Activated CD4-positive, CD25-positive, alpha-beta regulatory T cell treated with anti-CD3 and anti-CD28 coated beads, Interleukin-2, amount 50 U/mL, for 72 hours (primary cell): ENCODE data around the gene CCDC89.

Experiments
- DNase-seq: peaks from one replicate; pipeline ENCODE4 v3.0.0; 2021

CCDC89 gene

DNA sequence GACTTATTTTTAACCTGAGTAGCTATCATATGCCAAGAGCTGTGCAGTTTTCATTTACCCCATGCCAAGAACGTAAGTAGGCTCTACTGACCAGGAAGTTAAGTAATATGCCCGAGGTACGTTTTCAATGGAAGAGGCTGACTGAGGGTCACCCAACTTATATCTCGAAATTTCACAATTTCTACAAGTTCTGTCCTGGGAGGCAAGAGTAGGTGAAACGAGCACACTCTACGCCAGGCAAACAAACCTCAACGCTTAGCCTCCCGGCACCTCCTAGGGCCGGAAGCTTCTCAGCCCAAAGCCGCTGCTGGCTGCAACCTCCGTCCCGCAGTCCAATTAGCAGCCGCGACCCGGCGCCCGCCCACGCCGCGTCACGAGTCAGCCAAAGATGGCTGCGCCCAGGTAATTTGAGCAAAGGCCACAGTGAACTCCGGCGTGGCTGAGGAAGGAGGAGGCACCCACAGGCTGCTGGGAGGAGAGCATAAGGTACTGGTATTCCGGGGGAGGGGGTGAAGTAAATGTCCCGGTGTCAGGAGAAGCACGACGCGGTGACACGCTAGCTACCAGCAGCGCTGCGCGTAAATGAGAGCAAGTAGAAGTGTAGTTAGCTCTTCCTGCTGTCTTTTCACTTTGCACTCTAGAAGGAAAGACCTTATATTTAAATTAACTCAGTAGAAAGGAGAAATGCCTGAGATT is 38.2 kb downstream of the CCDC89 start, which contains the start of gene TMEM126A:
TSS of gene TMEM126A (plus strand) at position 364 of the 696 bp plus-strand sequence. CDS start 2,289 bp downstream, outside the sequence.
- DNase-seq, result peak; percentile 90

DNA sequence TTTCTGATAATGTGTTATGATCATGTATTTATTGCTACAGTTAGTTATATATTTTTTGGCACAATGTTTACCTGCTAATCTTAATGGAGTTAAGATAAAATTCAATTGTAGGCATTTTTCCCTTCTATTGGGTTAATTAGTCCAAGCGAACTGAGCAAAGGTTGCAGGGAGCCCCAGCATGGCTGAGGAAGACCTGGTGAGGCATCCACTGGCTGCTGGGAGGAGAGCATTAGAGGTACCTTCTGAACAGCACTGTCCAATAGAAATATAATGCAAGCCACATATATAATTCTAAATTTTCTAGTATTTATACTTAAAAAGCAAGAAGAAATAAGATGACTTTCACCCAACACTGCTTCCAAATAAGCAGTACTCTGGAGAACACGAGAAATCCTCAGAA is 38.9 kb downstream of the CCDC89 start:
- no peak for DNase-seq

DNA sequence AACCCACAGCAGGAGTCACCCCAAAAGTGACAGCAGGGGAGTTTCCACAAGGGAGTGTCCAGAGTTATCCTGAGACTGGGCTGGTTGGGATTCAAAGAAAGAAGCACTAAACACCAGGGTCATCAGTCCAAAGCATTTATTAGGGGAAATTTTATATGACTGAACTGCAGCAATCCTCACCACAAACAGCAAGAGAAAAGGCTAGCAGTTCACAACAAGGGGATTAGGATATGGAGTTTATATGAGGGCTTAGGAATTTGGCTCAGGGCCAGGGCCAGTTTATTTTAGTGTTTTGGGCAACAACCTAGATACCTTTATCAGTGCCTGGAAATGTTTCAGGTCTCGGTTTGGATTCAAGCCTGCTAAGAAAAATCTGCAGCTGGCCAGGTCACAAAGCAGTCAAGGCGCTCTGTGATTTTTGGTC is 42.8 kb downstream of the CCDC89 start:
- DNase-seq, result no peak

DNA sequence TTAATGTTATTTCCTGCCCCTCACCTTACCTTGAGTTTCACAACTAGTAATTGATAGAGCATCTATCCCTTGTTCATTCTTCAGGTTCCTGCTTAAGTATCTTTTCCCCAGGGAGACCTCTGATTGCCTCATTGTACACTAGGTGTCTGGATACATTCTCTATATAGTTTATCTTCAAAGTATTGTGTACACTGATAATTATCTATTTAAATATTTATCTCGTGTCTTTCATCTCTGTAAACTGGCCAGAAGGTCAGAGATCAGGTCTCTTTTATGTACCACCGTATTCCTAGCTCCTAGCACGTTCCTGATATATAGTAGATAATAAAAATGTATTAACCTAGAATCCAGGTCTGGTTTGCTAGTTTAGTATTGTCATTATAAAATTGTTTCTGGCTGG is 51.2 kb downstream of the CCDC89 start:
- DNase-seq, result no peak
